Kidney (tissue), 14 donors: ENCODE results near the gene TMEM59. TPM values are rescaled to one million over a fixed set of nuclear protein-coding genes. Genes with fewer than 3 reads are reported as not detected.
A peak's percentile ranks its signal among the peaks of the same experiment; 100 is the strongest.
"Not testable (repeated sequence)": the region's sequence is repeated elsewhere in the genome, so short reads cannot be mapped to it uniquely, and the experiment has no call there.

ENCODE experiments used
- DNase-seq, 5 donors: peaks; one replicate each; pipeline ENCODE4 v3.0.0-alpha.2; 2013 to 2020
- FAIRE-seq: peaks from 2 replicates; lab custom pipeline; 2012; peaks lifted over from hg19 to GRCh38; lab: Jason Lieb, UNC
- H3K27ac ChIP-seq, 2 donors: one replicate each; pipeline ENCODE4 v1.7.0; 2013; ENCODE audit warnings: low read depth in 2 of 2, low read length in 2 of 2, inconsistent platforms in 1 of 2
- H3K27me3 ChIP-seq: one replicate; pipeline ENCODE4 v1.7.1; 2013; ENCODE audit warnings: low read length, inconsistent platforms; ENCODE audit not compliant: control insufficient read depth, insufficient read depth
- H3K36me3 ChIP-seq, 3 donors: one replicate each; pipeline versions ENCODE4 v1.7.0 to v1.7.1; 2013; ENCODE audit warnings: low read length in 3 of 3, control low read depth in 1 of 3, inconsistent platforms in 1 of 3; ENCODE audit not compliant: insufficient read depth in 3 of 3, control insufficient read depth in 2 of 3
- H3K4me1 ChIP-seq, 3 donors: one replicate each; pipeline versions ENCODE4 v1.7.0 to v1.7.1; 2013; ENCODE audit warnings: low read length in 3 of 3, inconsistent platforms in 1 of 3, low read depth in 1 of 3; ENCODE audit not compliant: control insufficient read depth in 2 of 3, insufficient read depth in 2 of 3
- H3K4me3 ChIP-seq, 3 donors: one replicate each; pipeline versions ENCODE4 v1.7.0 to v1.8.1; 2013; ENCODE audit warnings: low read length in 3 of 3, control low read depth in 1 of 3, inconsistent platforms in 1 of 3
- H3K9ac ChIP-seq, 3 donors: one replicate each; pipeline versions ENCODE4 v1.7.0 to v1.7.1; 2013; ENCODE audit warnings: low read length in 3 of 3, control low read depth in 1 of 3, inconsistent platforms in 1 of 3
- H3K9me3 ChIP-seq, 3 donors: one replicate each; pipeline versions ENCODE4 v1.7.0 to v1.7.1; 2013; ENCODE audit warnings: low read length in 3 of 3, control low read depth in 1 of 3, inconsistent platforms in 1 of 3; ENCODE audit not compliant: control insufficient read depth in 2 of 3, insufficient read depth in 1 of 3
- CTCF ChIP-seq: IDR thresholded peaks from 3 replicates; pipeline ENCODE4 v1.5.1; 2012; ENCODE audit warnings: mild to moderate bottlenecking, moderate library complexity, borderline replicate concordance; ENCODE audit not compliant: insufficient read depth; ENCODE audit errors: extremely low read depth
- intact Hi-C: fragments of 100-400 bp; cut with DNase I; formaldehyde crosslinking; loops from one replicate; pipeline ENCODE4 v1.11.1; 2022
- polyA plus RNA-seq: library from polyadenylated mRNA; stranded (reverse); fragments of 350-450 nt; fragmentation: Illumina TruSeq; extraction: RNeasy Lipid Tissue Mini Kit (QIAGEN cat#74804); gene quantifications from one replicate; pipeline ENCODE4 v1.2.3, GENCODE V29; 2014; ENCODE audit warnings: low read depth, low replicate concordance; ENCODE audit not compliant: insufficient read depth
- total RNA-seq: library from RNA; stranded (reverse); fragmentation: NEBNext Ultra II Directional; extraction: Animal tissue kit (Norgen Biotek cat#: 25700); gene quantifications from one replicate; pipeline ENCODE4 v1.2.1, GENCODE V29; 2021
- donor health status: control.
- donor health status: control.
- donor health status: control.
- donor health status: control.
- donor health status: control.
- donor health status: DM: yes; HTN: yes; CAD: no.
- donor health status: Normal renal cell carcinoma (clear cell type).

Gene TMEM59
- total and polyA plus RNA-seq, 2 donors from 2014 or later: 475 to 521 TPM

GRCh38 chr1:54037476-54037875 is 15.5 kb downstream of the TMEM59 start:
- DNase-seq (no peak), FAIRE-seq (no peak)
- Histone ChIP-seq H3K9me3 (no peaks in the 10 kb centered on the region), H3K9ac (no peak overlapping the region), H3K4me1 (no peaks in the 10 kb centered on the region), H3K4me3 (no peak overlapping the region), H3K27ac (no peak overlapping the region), H3K27me3 (no peaks in the 10 kb centered on the region), H3K36me3 (peaks cover 13 to 63% (median 21%) of the 10 kb centered on the region in 3 donors)
- no peak for TF ChIP-seq CTCF
- intact Hi-C loops: no loop called here

GRCh38 chr1:54028306-54029251 is 24.4 kb downstream of the TMEM59 start:
- DNase-seq: no peak
- Histone ChIP-seq H3K27me3 (no peaks in the 10 kb centered on the region), H3K36me3 (peaks cover 0 to 8% (median 4%) of the 10 kb centered on the region in 3 donors), H3K27ac (no peak overlapping the region), H3K4me3 (no peak overlapping the region), H3K9me3 (no peaks in the 10 kb centered on the region), H3K9ac (no peak overlapping the region), H3K4me1 (no peaks in the 10 kb centered on the region)
- FAIRE-seq: no peak
- TF ChIP-seq CTCF: no peak
- intact Hi-C loops: no loop called here

- Histone ChIP-seq H3K4me3 (no peak overlapping the region), H3K27ac (no peak overlapping the region), H3K9ac (no peak overlapping the region), H3K4me1 (no peaks in the 10 kb centered on the region), H3K9me3 (no peaks in the 10 kb centered on the region), H3K27me3 (no peaks in the 10 kb centered on the region), H3K36me3 (peaks cover 0 to 8% (median 4%) of the 10 kb centered on the region in 3 donors)
- no peak for FAIRE-seq
- intact Hi-C loops: no loop called here
- TF ChIP-seq CTCF: no peak
- peak in 2 of 5 donors; percentile 37 to 46 for DNase-seq
Measured at GRCh38 chr1:54027848-54028247, 25.2 kb downstream of the TMEM59 start.

GRCh38 chr1:54024811-54025210 is 28.2 kb downstream of the TMEM59 start:
- H3K27me3 ChIP-seq, FAIRE-seq, H3K36me3 ChIP-seq, H3K4me3 ChIP-seq, intact Hi-C loops, H3K4me1 ChIP-seq, H3K9ac ChIP-seq, H3K27ac ChIP-seq, DNase-seq, H3K9me3 ChIP-seq: not testable (repeated sequence)
